ENCODE measurements around the gene ZNF296. TPM values are rescaled to one million over a fixed set of nuclear protein-coding genes. Genes with fewer than 3 reads are reported as not detected.

ZNF296 gene
- total RNA-seq, 2 donors from 2014 or later, result 0.26 TPM; not detected in 1

- WGBS, 2 donors, result 17 to 29% methylated on average over 5 of the region's 5 CpGs
- DNase-seq (no peak), ATAC-seq (no peak)
- TF ChIP-seq CTCF (IDR thresholded peaks at IDR 0.05) (no peak), POLR2A (IDR thresholded peaks at IDR 0.05) (no peak)
- Histone ChIP-seq H3K27me3 (no peaks in the 10 kb centered on the region), H3K4me1 (peaks cover 36% of the 10 kb centered on the region), H3K27ac (peak overlapping the region in 3 of 4 donors; percentile 43 to 97 (median 93)), H3K36me3 (replicated peaks in 1 of 2; ENCODE audit: insufficient read depth in 1 of 2, low read depth in 2 of 2) (peaks cover 0 to 2% of the 10 kb centered on the region in 2 donors), H3K4me3 (peak overlapping the region in 1 of 2 donors; percentile 20), H3K9me3 (no peaks in the 10 kb centered on the region)
- intact Hi-C loops (cut with DNase I), result no loop called here
Observed at GRCh38 chr19:45090606-45091005, 14.3 kb upstream of the ZNF296 start.

GRCh38 chr19:45090034-45090433, 13.8 kb upstream of the ZNF296 start:
- WGBS, 2 donors, result 88 to 89% methylated on average over 5 to 17 of the region's 17 CpGs
- peak overlapping the region in 1 of 4 donors; percentile 93 for H3K27ac ChIP-seq
- no peak overlapping the region for H3K4me3 ChIP-seq
- peaks cover 0 to 2% of the 10 kb centered on the region in 2 donors for H3K36me3 ChIP-seq (replicated peaks in 1 of 2; ENCODE audit: insufficient read depth in 1 of 2, low read depth in 2 of 2)
- DNase-seq (no peak), ATAC-seq (no peak)
- H3K9me3 ChIP-seq, result no peaks in the 10 kb centered on the region
- intact Hi-C loops (cut with DNase I), result no loop called here
- H3K27me3 ChIP-seq, result no peaks in the 10 kb centered on the region
- TF ChIP-seq POLR2A (IDR thresholded peaks at IDR 0.05) (no peak), CTCF (IDR thresholded peaks at IDR 0.05) (no peak)
- H3K4me1 ChIP-seq, result peaks cover 30% of the 10 kb centered on the region

GRCh38 chr19:45087531-45087930, 11.3 kb upstream of the ZNF296 start:
- Histone ChIP-seq H3K27me3 (no peaks in the 10 kb centered on the region), H3K4me3 (no peak overlapping the region), H3K4me1 (peaks cover 14% of the 10 kb centered on the region), H3K9me3 (no peaks in the 10 kb centered on the region), H3K36me3 (replicated peaks in 1 of 2; ENCODE audit: insufficient read depth in 1 of 2, low read depth in 2 of 2) (peaks cover 0 to 2% of the 10 kb centered on the region in 2 donors), H3K27ac (no peak overlapping the region)
- DNase-seq (no peak), ATAC-seq (no peak)
- TF ChIP-seq POLR2A (IDR thresholded peaks at IDR 0.05) (no peak), CTCF (IDR thresholded peaks at IDR 0.05) (no peak)
- intact Hi-C loops (cut with DNase I), result no loop called here
- 69 to 77% methylated on average over 11 of the region's 11 CpGs for WGBS, 2 donors

GRCh38 chr19:45086480-45086879, 10.2 kb upstream of the ZNF296 start:
- Histone ChIP-seq H3K36me3 (replicated peaks in 1 of 2; ENCODE audit: insufficient read depth in 1 of 2, low read depth in 2 of 2) (peaks cover 0 to 2% of the 10 kb centered on the region in 2 donors), H3K9me3 (no peaks in the 10 kb centered on the region), H3K27me3 (no peaks in the 10 kb centered on the region), H3K4me3 (no peak overlapping the region), H3K27ac (no peak overlapping the region), H3K4me1 (peaks cover 14% of the 10 kb centered on the region)
- 94 to 95% methylated on average over 4 of the region's 4 CpGs for WGBS, 2 donors
- no peak for ATAC-seq
- intact Hi-C loops (cut with DNase I), result no loop called here
- TF ChIP-seq CTCF (IDR thresholded peaks at IDR 0.05) (no peak), POLR2A (IDR thresholded peaks at IDR 0.05) (no peak)
- no peak for DNase-seq

- ATAC-seq (no peak), DNase-seq (no peak)
- TF ChIP-seq CTCF (IDR thresholded peaks at IDR 0.05) (no peak), POLR2A (IDR thresholded peaks at IDR 0.05) (no peak)
- Histone ChIP-seq H3K27ac (no peak overlapping the region), H3K36me3 (replicated peaks in 1 of 2; ENCODE audit: insufficient read depth in 1 of 2, low read depth in 2 of 2) (no peaks in the 10 kb centered on the region), H3K27me3 (no peaks in the 10 kb centered on the region), H3K4me3 (no peak overlapping the region), H3K9me3 (no peaks in the 10 kb centered on the region), H3K4me1 (peaks cover 19% of the 10 kb centered on the region)
- 89 to 91% methylated on average over 5 of the region's 5 CpGs for WGBS, 2 donors
- intact Hi-C loops (cut with DNase I), result no loop called here
Observed at GRCh38 chr19:45082170-45082569, 5.9 kb upstream of the ZNF296 start.

Measured in body of pancreas (tissue), 4 donors.